H1 (cell line): Measurements from ENCODE around the gene SLU7. TPM values are rescaled to one million over a fixed set of nuclear protein-coding genes. Genes with fewer than 3 reads are reported as not detected.
A peak's percentile ranks its signal among the peaks of the same experiment; 100 is the strongest.

Experiments
- CTCF ChIA-PET: fragments of 300-600 bp; sonication (Branson Sonifier 250); formaldehyde crosslinking; loops from one replicate; lab custom pipeline; 2021; ENCODE audit not compliant: partially characterized antibody; lab: Charles Lee
- POLR2A ChIA-PET: fragments of 300-600 bp; sonication (Branson Sonifier 250); formaldehyde crosslinking; loops from one replicate; lab custom pipeline; 2021; ENCODE audit warnings: inconsistent platforms; ENCODE audit not compliant: partially characterized antibody; lab: Charles Lee
- DNase-seq, 2 experiments: peaks; one replicate each; pipeline versions ENCODE4 v3.0.0 to v3.0.0-alpha.2; 2010 to 2022; ENCODE audit warnings: low spot score in 2 of 2, low read depth in 1 of 2, mixed read lengths in 1 of 2
- FAIRE-seq: peaks from 2 replicates; lab custom pipeline; 2011; peaks lifted over from hg19 to GRCh38; lab: Jason Lieb, UNC
- H2AFZ ChIP-seq: 2 replicates; pipeline ENCODE4 v1.8.1; 2012; ENCODE audit warnings: low read length, inconsistent platforms
- H2AK5ac ChIP-seq: 2 replicates; pipeline ENCODE4 v1.6.1; 2013; ENCODE audit warnings: low read depth, low read length
- H2BK120ac ChIP-seq: replicated peaks from 2 replicates; pipeline ENCODE3; 2013; ENCODE audit warnings: low read depth, low read length, inconsistent platforms
- H2BK12ac ChIP-seq: 2 replicates; pipeline ENCODE4 v1.6.1; 2013; ENCODE audit warnings: low read depth, low read length
- H2BK15ac ChIP-seq: 2 replicates; pipeline ENCODE4 v1.6.1; 2013; ENCODE audit warnings: low read length
- H2BK20ac ChIP-seq: 2 replicates; pipeline ENCODE4 v1.6.1; 2013; ENCODE audit warnings: low read length
- H2BK5ac ChIP-seq: 2 replicates; pipeline ENCODE4 v1.6.1; 2013; ENCODE audit warnings: low read depth, low read length
- H3K14ac ChIP-seq: 2 replicates; pipeline ENCODE4 v1.6.1; 2013; ENCODE audit warnings: inconsistent platforms; ENCODE audit not compliant: insufficient read length
- H3K18ac ChIP-seq: 2 replicates; pipeline ENCODE4 v1.6.1; 2013; ENCODE audit warnings: low read length; ENCODE audit errors: extremely low read depth
- H3K23ac ChIP-seq: 2 replicates; pipeline ENCODE4 v1.6.1; 2013; ENCODE audit warnings: inconsistent platforms; ENCODE audit not compliant: insufficient read length
- H3K23me2 ChIP-seq: 2 replicates; pipeline ENCODE4 v1.6.1; 2013; ENCODE audit warnings: low read depth, low read length
- H3K27ac ChIP-seq: 2 replicates; pipeline ENCODE4 v1.6.1; 2011; ENCODE audit warnings: low read depth, low read length, inconsistent platforms
- H3K27me3 ChIP-seq, 4 experiments: replicated peaks in 1 of 4; 1 replicate in 1 of 4; 2 replicates in 3 of 4; pipeline versions ENCODE4 v1.6.1 to v1.8.1; 2011 to 2013; ENCODE audit warnings: low read length in 3 of 4, mild to moderate bottlenecking in 3 of 4, inconsistent platforms in 2 of 4, mixed read lengths in 2 of 4, moderate library complexity in 1 of 4; ENCODE audit not compliant: control insufficient read depth in 3 of 4, insufficient read depth in 3 of 4; ENCODE audit errors: extremely low read depth in 1 of 4
- H3K36me3 ChIP-seq, 4 experiments: 2 replicates each; pipeline versions ENCODE4 v1.6.1 to v1.8.1; 2011 to 2013; ENCODE audit warnings: mild to moderate bottlenecking in 4 of 4, low read length in 3 of 4, moderate library complexity in 2 of 4, control low read depth in 1 of 4, inconsistent platforms in 1 of 4; ENCODE audit not compliant: insufficient read depth in 4 of 4, control insufficient read depth in 2 of 4
- H3K4ac ChIP-seq: replicated peaks from 2 replicates; pipeline ENCODE3; 2013; ENCODE audit warnings: low read length, low read depth, mixed read lengths, inconsistent platforms; ENCODE audit not compliant: insufficient read length
- H3K4me1 ChIP-seq, 4 experiments: replicated peaks in 1 of 4; 1 replicate in 1 of 4; 2 replicates in 3 of 4; pipeline versions ENCODE4 v1.6.1 to v1.8.1; 2011 to 2013; ENCODE audit warnings: low read length in 3 of 4, inconsistent platforms in 2 of 4, mixed read lengths in 1 of 4; ENCODE audit not compliant: insufficient read depth in 4 of 4, control insufficient read depth in 3 of 4
- H3K4me2 ChIP-seq, 2 experiments: 2 replicates each; pipeline versions ENCODE4 v1.6.1 to v1.8.1; 2011 to 2013; ENCODE audit warnings: low read depth in 2 of 2, low read length in 2 of 2, control low read depth in 1 of 2, inconsistent platforms in 1 of 2, mild to moderate bottlenecking in 1 of 2; ENCODE audit not compliant: insufficient read depth in 1 of 2
- H3K4me3 ChIP-seq, 4 experiments: fragments of 200-600, 300-600 bp in 1 of 4; sonication (generic), shearing (Covaris generic), sonication (Bioruptor Twin) in 1 of 4; 2 replicates each; pipeline versions ENCODE4 v1.5.1 to v1.8.1; 2011 to 2016; ENCODE audit warnings: low read length in 4 of 4, low read depth in 3 of 4, control low read depth in 2 of 4, inconsistent platforms in 2 of 4, mild to moderate bottlenecking in 2 of 4, mixed read lengths in 1 of 4, moderate library complexity in 1 of 4; ENCODE audit not compliant: insufficient read depth in 2 of 4; ENCODE audit errors: extremely low read depth in 1 of 4
- H3K56ac ChIP-seq: replicated peaks from 2 replicates; pipeline ENCODE3; 2013; ENCODE audit warnings: low read depth, mild to moderate bottlenecking, mixed read lengths, low read length, inconsistent platforms; ENCODE audit not compliant: insufficient read length
- H3K79me1 ChIP-seq: 2 replicates; pipeline ENCODE4 v1.6.1; 2013; ENCODE audit warnings: low read depth, low read length, control low read depth
- H3K79me2 ChIP-seq, 2 experiments: 2 replicates each; pipeline versions ENCODE4 v1.6.1 to v1.8.1; 2012 to 2013; ENCODE audit warnings: low read length in 2 of 2, mild to moderate bottlenecking in 2 of 2, inconsistent platforms in 1 of 2; ENCODE audit not compliant: insufficient read depth in 2 of 2, control insufficient read depth in 1 of 2
- H3K9ac ChIP-seq, 4 experiments: replicated peaks in 1 of 4; 1 replicate in 1 of 4; 2 replicates in 3 of 4; pipeline versions ENCODE4 v1.6.1 to v1.8.1; 2011 to 2013; ENCODE audit warnings: low read depth in 3 of 4, low read length in 3 of 4, control low read depth in 2 of 4, mild to moderate bottlenecking in 2 of 4, moderate library complexity in 2 of 4, inconsistent platforms in 1 of 4; ENCODE audit errors: extremely low read depth in 1 of 4
- H3K9me3 ChIP-seq, 2 experiments: 2 replicates each; pipeline versions ENCODE4 v1.6.1 to v1.8.1; 2012 to 2013; ENCODE audit warnings: mild to moderate bottlenecking in 2 of 2, moderate library complexity in 2 of 2, control low read depth in 1 of 2, inconsistent platforms in 1 of 2, low read depth in 1 of 2, low read length in 1 of 2, mixed read lengths in 1 of 2; ENCODE audit not compliant: insufficient read depth in 2 of 2
- H4K20me1 ChIP-seq, 2 experiments: replicated peaks in 1 of 2; 2 replicates each; pipeline versions ENCODE3 to v1.8.1; 2011 to 2013; ENCODE audit warnings: inconsistent platforms in 2 of 2, low read length in 2 of 2, mild to moderate bottlenecking in 1 of 2; ENCODE audit not compliant: insufficient read depth in 2 of 2, control insufficient read depth in 1 of 2
- H4K5ac ChIP-seq: 2 replicates; pipeline ENCODE4 v1.6.1; 2013; ENCODE audit warnings: low read length, low read depth, mixed read lengths, inconsistent platforms; ENCODE audit not compliant: insufficient read length
- H4K8ac ChIP-seq: 2 replicates; pipeline ENCODE4 v1.8.0; 2013; ENCODE audit warnings: mild to moderate bottlenecking, moderate library complexity, low read length, inconsistent platforms; ENCODE audit not compliant: insufficient read depth; ENCODE audit errors: extremely low read depth
- H4K91ac ChIP-seq: replicated peaks from 2 replicates; pipeline ENCODE3; 2013; ENCODE audit warnings: low read length, mixed read lengths, inconsistent platforms; ENCODE audit not compliant: insufficient read length
- FOSL1 ChIP-seq: IDR thresholded peaks from 2 replicates; pipeline ENCODE4 v1.6.1; 2011; ENCODE audit warnings: mild to moderate bottlenecking, low read depth, low read length, moderate library complexity; ENCODE audit not compliant: insufficient read depth
- RXRA ChIP-seq: IDR thresholded peaks from 2 replicates; pipeline ENCODE4 v1.6.1; 2011; ENCODE audit warnings: low read depth, mild to moderate bottlenecking, low read length, moderate library complexity; ENCODE audit not compliant: insufficient read depth
- TBP ChIP-seq: IDR thresholded peaks from 2 replicates; pipeline ENCODE4 v1.6.1; 2011; ENCODE audit warnings: low read depth, low read length, improper control_type of control experiment
- WGBS, 2 experiments: shearing (Covaris generic) in 1 of 2; methylation state at CpG; one replicate each; pipeline versions ENCODE4 v1.1.6 to v1.1.7; 2013 to 2015; ENCODE audit warnings: low lambda C conversion rate in 2 of 2, mixed read lengths in 2 of 2, inconsistent platforms in 1 of 2, low coverage in 1 of 2, missing lambda C conversion rate in 1 of 2; ENCODE audit not compliant: insufficient replicate concordance in 2 of 2, insufficient coverage in 1 of 2, insufficient read length in 1 of 2; ENCODE audit errors: extremely low coverage in 1 of 2, missing lambda C conversion rate in 1 of 2; 5-methylcytosine and 5-hydroxymethylcytosine counted together
- polyA plus RNA-seq, 7 experiments: library from polyadenylated mRNA; depleted of rRNA in 3 of 7; stranded (reverse) in 5 of 7; unstranded in 2 of 7; fragments of >200 nt in 5 of 7; fragments of 200-250 nt in 2 of 7; gene quantifications; 1 replicate in 5 of 7; 2 replicates in 1 of 7; 4 replicates in 1 of 7; pipeline versions ENCODE4 v1.2.1 to v1.2.3, GENCODE V29; 2011 to 2013; ENCODE audit warnings: missing spikeins in 2 of 7, mixed read lengths in 2 of 7
- total RNA-seq: library from RNA; stranded (reverse); fragmentation: NEBNext Ultra II Directional; extraction: Animal tissue kit (Norgen Biotek cat#: 25700); gene quantifications from 2 replicates; pipeline ENCODE4 v1.2.1, GENCODE V29; 2021
- TF ChIP-seq, protein P1 (sequence below), 3 experiments: IDR thresholded peaks; 1 replicate in 2 of 3; 2 replicates in 1 of 3; pipeline versions ENCODE4 v1.5.1 to v1.6.1; 2011; ENCODE audit warnings: low read length in 3 of 3, mild to moderate bottlenecking in 3 of 3, inconsistent platforms in 2 of 3, low read depth in 1 of 3, moderate library complexity in 1 of 3; ENCODE audit not compliant: insufficient read depth in 1 of 3; ENCODE audit errors: control extremely low read depth in 1 of 3

Gene SLU7
- total and polyA plus RNA-seq, 2 of the 8 experiments (the other 6 are each of a cell fraction or from before 2014, with no cell fraction given) = 6.0 to 34.1 TPM

DNA sequence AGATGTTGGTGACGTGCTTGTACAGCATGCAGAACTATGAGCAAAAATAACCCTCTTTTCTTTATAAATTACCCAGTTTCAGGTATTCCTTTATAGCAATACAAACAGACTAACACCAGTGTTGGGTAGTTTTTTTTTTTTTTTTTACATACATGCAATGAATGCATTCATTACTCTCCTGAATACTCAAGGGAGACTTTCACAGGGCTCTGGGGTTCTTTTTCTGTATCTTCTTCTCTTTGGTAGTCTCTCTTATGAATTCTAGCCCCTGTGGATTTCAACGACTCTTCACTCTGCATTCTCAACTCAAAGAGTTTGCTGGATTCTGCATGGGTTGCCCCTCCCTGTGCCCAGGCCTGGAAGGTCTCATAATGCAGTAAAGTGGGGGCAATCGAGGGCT, 30.6 kb upstream of the SLU7 start:
- ChIA-PET POLR2A (interaction anchor here (0.9 kb wide), 1 partner anchor 14 kb away, joined by 3 read pairs; no protein-coding TSS in a partner anchor), CTCF (interaction anchor here (2.2 kb wide), 1 partner anchor 10 kb away, joined by 16 read pairs; no protein-coding TSS in a partner anchor)
- peak in 1 of 2 experiments; percentile 16 for DNase-seq
- Histone ChIP-seq H2BK12ac (no peak overlapping the region), H2BK20ac (no peak overlapping the region), H3K4me2 (no peak overlapping the region), H4K20me1 (no peaks in the 10 kb centered on the region), H3K9ac (no peak overlapping the region), H2AK5ac (no peak overlapping the region), H2BK120ac (no peak overlapping the region), H3K4me3 (no peak overlapping the region), H3K79me1 (no peaks in the 10 kb centered on the region), H4K91ac (no peak overlapping the region), H3K79me2 (no peaks in the 10 kb centered on the region), H3K27me3 (no peaks in the 10 kb centered on the region), H2BK15ac (no peak overlapping the region), H3K14ac (no peak overlapping the region), H3K4me1 (no peaks in the 10 kb centered on the region), H2AFZ (no peak overlapping the region), H3K23ac (no peak overlapping the region), H3K23me2 (no peaks in the 10 kb centered on the region), H4K5ac (no peak overlapping the region), H4K8ac (no peak overlapping the region), H3K36me3 (no peaks in the 10 kb centered on the region), H3K9me3 (0 out of 4 replicates have a peak, but pooled peaks cover 0 to 3% of the 10 kb centered on the region in 2 experiments), H3K18ac (no peak overlapping the region), H3K27ac (no peak overlapping the region), H2BK5ac (no peak overlapping the region), H3K4ac (no peak overlapping the region), H3K56ac (no peak overlapping the region)
- 82% methylated on average over 3 of the region's 3 CpGs; no CpG with 5 or more reads in 1 of the 2 experiments for WGBS, 2 experiments
- TF ChIP-seq RXRA = no peak
- no peak for TF ChIP-seq FOSL1
- TF ChIP-seq, protein P1, sequence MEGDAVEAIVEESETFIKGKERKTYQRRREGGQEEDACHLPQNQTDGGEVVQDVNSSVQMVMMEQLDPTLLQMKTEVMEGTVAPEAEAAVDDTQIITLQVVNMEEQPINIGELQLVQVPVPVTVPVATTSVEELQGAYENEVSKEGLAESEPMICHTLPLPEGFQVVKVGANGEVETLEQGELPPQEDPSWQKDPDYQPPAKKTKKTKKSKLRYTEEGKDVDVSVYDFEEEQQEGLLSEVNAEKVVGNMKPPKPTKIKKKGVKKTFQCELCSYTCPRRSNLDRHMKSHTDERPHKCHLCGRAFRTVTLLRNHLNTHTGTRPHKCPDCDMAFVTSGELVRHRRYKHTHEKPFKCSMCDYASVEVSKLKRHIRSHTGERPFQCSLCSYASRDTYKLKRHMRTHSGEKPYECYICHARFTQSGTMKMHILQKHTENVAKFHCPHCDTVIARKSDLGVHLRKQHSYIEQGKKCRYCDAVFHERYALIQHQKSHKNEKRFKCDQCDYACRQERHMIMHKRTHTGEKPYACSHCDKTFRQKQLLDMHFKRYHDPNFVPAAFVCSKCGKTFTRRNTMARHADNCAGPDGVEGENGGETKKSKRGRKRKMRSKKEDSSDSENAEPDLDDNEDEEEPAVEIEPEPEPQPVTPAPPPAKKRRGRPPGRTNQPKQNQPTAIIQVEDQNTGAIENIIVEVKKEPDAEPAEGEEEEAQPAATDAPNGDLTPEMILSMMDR (IDR thresholded peaks at IDR 0.05; ENCODE audit: control extremely low read depth in 1 of 3, insufficient read depth in 1 of 3, low read depth in 1 of 3, low read length in 3 of 3) = no peak
- TF ChIP-seq TBP = no peak
- FAIRE-seq = no peak
